Measurements from ENCODE around the gene SOS2. TPM values are rescaled to one million over a fixed set of nuclear protein-coding genes. Genes with fewer than 3 reads are reported as not detected.

Gene SOS2
- total RNA-seq, 4 donors from 2014 or later: 43.4 to 69.9 (median 57.9) TPM

GRCh38 chr14:50218501-50218900 lies 12.9 kb downstream of the SOS2 start:
- no peaks in the 10 kb centered on the region for H3K27me3 ChIP-seq
- DNase-seq: no peak
- H3K4me3 ChIP-seq (replicated peaks in 1 of 3): no peak overlapping the region
- 84 to 87% methylated on average over 5 of the region's 5 CpGs for WGBS, 2 donors
- TF ChIP-seq POLR2A (IDR thresholded peaks at IDR 0.05) (no peak), CTCF (IDR thresholded peaks at IDR 0.05) (no peak)
- H3K4me1 ChIP-seq: peaks cover 12 to 17% of the 10 kb centered on the region in 2 donors
- H3K36me3 ChIP-seq: no peaks in the 10 kb centered on the region
- H3K27ac ChIP-seq: no peak overlapping the region
- intact Hi-C loops (cut with DNase I): no loop called here
- no peaks in the 10 kb centered on the region for H3K9me3 ChIP-seq

- TF ChIP-seq POLR2A (IDR thresholded peaks at IDR 0.05) (no peak), CTCF (IDR thresholded peaks at IDR 0.05) (no peak)
- Histone ChIP-seq H3K4me1 (peaks cover 6 to 16% of the 10 kb centered on the region in 2 donors), H3K27ac (no peak overlapping the region), H3K9me3 (no peaks in the 10 kb centered on the region), H3K36me3 (no peaks in the 10 kb centered on the region), H3K27me3 (no peaks in the 10 kb centered on the region), H3K4me3 (replicated peaks in 1 of 3) (no peak overlapping the region)
- intact Hi-C loops (cut with DNase I): no loop called here
- DNase-seq: no peak
- WGBS, 2 donors: 90 to 92% methylated on average over 2 of the region's 2 CpGs
Observed at GRCh38 chr14:50215416-50215815, 16.0 kb downstream of the SOS2 start.

DNA sequence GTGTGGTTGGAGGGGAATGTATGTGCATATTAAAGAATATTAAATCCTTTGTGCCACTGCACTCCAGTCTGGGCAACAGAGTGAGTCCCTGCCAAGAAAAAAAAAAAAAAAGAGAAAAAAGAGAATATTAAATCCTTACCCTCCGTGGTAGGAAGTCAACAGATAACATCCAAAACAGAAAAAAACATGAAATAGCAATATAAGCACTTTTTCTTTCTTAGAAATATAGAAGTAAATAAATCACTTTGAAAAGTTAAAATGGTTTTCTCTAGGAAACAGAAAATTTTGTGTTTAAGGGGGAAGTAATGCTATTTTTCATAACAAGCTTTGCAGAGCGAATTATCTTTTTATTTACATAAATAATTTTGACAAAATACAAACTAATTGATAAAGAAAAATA lies 17.6 kb downstream of the SOS2 start:
- Histone ChIP-seq H3K4me1 (peaks cover 6 to 16% of the 10 kb centered on the region in 2 donors), H3K9me3 (no peaks in the 10 kb centered on the region), H3K36me3 (no peaks in the 10 kb centered on the region), H3K27me3 (no peaks in the 10 kb centered on the region), H3K4me3 (replicated peaks in 1 of 3) (no peak overlapping the region), H3K27ac (no peak overlapping the region)
- no peak for DNase-seq
- intact Hi-C loops (cut with DNase I): no loop called here
- WGBS, 2 donors: 75 to 79% methylated on average over 2 of the region's 2 CpGs
- TF ChIP-seq CTCF (IDR thresholded peaks at IDR 0.05): no peak
- no peak for TF ChIP-seq POLR2A (IDR thresholded peaks at IDR 0.05)

DNA sequence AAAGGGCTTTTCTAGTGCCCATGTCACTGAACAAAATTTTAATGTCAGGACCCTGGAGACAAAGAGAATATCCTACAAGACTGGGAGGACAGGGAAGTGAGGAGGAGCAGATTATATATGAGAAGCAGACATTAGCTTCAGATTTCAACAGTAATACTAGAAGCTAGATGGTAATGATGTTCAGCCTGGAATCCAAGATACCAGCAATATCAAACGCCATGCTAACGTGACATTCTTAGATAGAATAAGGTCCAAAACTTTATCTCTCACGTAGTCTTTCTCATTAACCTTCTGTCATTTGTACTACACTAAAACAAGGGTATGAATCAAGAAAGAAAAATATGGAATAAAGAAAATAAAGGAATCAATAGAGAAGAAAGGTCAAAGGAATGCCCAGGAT lies 18.7 kb downstream of the SOS2 start:
- H3K4me1 ChIP-seq: peaks cover 6 to 13% of the 10 kb centered on the region in 2 donors
- intact Hi-C loops (cut with DNase I): no loop called here
- WGBS, 2 donors: 56 to 60% methylated on average over 3 of the region's 3 CpGs

GRCh38 chr14:50210074-50210473 lies 21.3 kb downstream of the SOS2 start:
- peaks cover 6 to 8% of the 10 kb centered on the region in 2 donors for H3K4me1 ChIP-seq
- H3K27ac ChIP-seq: no peak overlapping the region
- WGBS, 2 donors: 93 to 98% methylated on average over 1 of the region's 1 CpG
- no peak for TF ChIP-seq POLR2A (IDR thresholded peaks at IDR 0.05)
- no peak for TF ChIP-seq CTCF (IDR thresholded peaks at IDR 0.05)
- no peak overlapping the region for H3K4me3 ChIP-seq (replicated peaks in 1 of 3)
- no peak for DNase-seq
- no peaks in the 10 kb centered on the region for H3K36me3 ChIP-seq
- intact Hi-C loops (cut with DNase I): no loop called here
- no peaks in the 10 kb centered on the region for H3K27me3 ChIP-seq
- no peaks in the 10 kb centered on the region for H3K9me3 ChIP-seq

More for the DNA sequence above, 18.7 kb downstream of the SOS2 start:
- Histone ChIP-seq H3K4me3 (replicated peaks in 1 of 3) (no peak overlapping the region), H3K27me3 (no peaks in the 10 kb centered on the region), H3K36me3 (no peaks in the 10 kb centered on the region), H3K9me3 (no peaks in the 10 kb centered on the region), H3K27ac (no peak overlapping the region)
- no peak for DNase-seq
- TF ChIP-seq POLR2A (IDR thresholded peaks at IDR 0.05) (no peak), CTCF (IDR thresholded peaks at IDR 0.05) (no peak)
